DND-41 (cell line): Measurements from ENCODE around the gene IL1B.

Experiments
- CTCF ChIP-seq: IDR thresholded peaks from 2 replicates; pipeline ENCODE4 v1.5.1; 2012; ENCODE audit warnings: borderline replicate concordance, low read length, moderate library complexity, mild to moderate bottlenecking; ENCODE audit not compliant: poor library complexity, severe bottlenecking; ENCODE audit errors: extremely low read depth
- EZH2 ChIP-seq: IDR thresholded peaks from 3 replicates; pipeline ENCODE4 v1.6.1; 2012; ENCODE audit warnings: borderline replicate concordance, low read depth, mild to moderate bottlenecking, moderate library complexity, low read length, inconsistent platforms; ENCODE audit not compliant: severe bottlenecking

GRCh38 chr2:112848833-112849232, 12.3 kb upstream of the IL1B start:
- TF ChIP-seq EZH2 (no peak), CTCF (no peak)
